GM19239 (cell line): Measurements from ENCODE around the gene BICC1.

Source experiments
- DNase-seq: peaks from one replicate; pipeline ENCODE4 v3.0.0; 2011; ENCODE audit warnings: low spot score; ENCODE audit not compliant: insufficient read length
- FAIRE-seq: peaks from 2 replicates; lab custom pipeline; 2011; peaks lifted over from hg19 to GRCh38; lab: Jason Lieb, UNC

Gene BICC1

DNA sequence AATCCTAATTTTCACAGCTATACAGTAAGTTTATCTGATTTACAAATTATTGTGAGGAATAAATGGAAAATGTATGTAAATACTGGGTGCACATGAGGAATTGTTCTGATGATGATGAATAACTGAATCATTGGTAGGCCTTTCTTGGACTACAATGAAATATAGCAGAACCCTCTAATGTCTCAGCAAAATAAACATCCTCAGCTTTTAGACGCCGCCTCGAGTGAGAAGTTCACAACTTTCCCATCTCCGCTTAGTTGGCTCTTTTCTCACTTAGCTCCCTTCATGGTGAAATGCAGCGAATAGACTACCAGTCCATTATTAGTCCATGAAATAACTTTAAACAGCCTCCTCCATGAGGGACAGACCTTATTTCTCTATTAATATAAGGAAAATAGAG is 182.3 kb downstream of the BICC1 start:
- no peak for FAIRE-seq

DNA sequence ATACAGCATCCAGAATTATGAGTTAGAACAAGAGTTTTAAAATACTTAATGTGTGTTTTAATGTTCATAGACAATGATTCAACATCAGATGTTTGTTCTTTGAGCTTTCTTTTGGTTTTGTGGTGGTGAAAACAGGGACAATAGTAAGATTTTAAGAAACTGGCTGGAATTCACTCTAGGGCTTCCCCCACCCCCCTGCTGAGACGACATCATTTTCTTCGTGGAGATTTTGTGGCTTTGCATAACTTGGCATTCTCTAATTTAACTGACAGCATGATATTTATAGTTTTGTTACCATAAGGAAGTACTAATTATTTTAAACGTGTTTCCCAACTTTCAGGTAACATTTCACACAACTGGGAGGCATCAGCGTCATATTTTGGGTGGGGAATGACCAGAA is 184.1 kb downstream of the BICC1 start:
- DNase-seq (no peak), FAIRE-seq (no peak)

More for the DNA sequence above, 182.3 kb downstream of the BICC1 start:
- no peak for DNase-seq

DNA sequence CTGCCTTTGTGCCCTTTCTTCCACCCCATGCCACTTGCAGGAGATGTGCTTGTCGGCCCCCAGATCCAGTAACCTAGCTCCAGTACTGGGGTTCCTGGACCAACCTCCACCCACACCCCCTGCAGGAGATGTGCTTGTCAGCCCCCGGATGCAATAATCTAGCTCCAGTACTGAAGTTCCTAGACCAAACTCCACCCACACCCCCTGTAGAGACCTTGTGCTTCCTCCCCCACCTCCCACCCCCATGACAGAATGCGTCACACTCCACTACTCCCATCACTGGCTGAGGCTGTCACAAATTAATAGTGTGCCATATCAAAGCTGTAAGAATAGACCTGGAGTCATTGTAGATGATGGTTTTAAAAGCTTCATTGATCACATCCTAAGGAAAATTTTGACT is 185.0 kb downstream of the BICC1 start:
- DNase-seq (no peak), FAIRE-seq (no peak)

DNA sequence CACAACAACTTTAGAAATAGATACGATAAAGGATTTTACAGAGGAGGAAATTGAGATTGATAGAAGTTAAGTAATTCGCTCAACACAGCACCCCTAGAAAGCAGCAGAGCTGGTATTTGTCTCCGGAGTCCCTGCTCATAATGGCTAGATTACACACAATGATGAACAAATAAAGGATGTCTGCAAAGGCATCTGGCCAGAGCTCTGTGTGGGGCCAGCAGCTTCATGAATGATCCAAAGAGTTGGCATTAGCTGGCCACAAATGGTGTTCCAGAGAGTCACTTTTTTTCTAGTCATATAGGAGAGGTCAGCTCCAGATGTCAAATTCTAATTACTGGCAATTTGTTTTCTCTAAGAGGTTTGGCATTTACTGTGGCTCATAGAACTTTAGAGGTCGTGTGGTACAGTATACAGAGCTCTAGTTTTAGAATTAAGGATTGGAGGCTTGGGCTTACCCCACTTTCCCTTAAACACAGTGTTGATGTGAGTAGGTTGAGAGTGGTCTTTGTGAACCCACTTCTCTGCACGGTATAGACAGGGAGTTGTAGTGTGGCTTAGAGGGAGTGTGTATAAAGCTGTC is 186.2 kb downstream of the BICC1 start:
- DNase-seq (no peak), FAIRE-seq (no peak)

DNA sequence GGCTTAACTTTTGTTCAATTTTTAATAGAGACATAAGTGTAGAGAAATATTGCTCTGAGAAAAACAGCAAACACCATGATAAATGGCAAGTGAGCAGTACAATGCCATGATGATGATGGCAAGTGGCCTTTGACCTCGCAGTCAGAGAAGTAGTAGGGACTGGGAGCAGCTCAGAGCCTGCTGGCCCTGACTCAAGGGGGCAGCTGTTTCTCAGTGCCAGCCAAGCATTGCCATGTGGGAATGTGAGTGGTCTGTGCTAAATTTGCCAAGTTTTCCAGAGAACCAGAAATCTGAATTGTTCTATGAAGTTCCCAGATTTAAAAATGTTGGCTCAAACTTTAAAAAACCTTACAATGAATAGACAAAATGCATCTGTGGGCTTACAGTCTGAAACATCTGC is 187.9 kb downstream of the BICC1 start:
- DNase-seq (no peak), FAIRE-seq (no peak)

- FAIRE-seq (no peak), DNase-seq (no peak)
Measured at GRCh38 chr10:58701405-58702135, 188.9 kb downstream of the BICC1 start.

DNA sequence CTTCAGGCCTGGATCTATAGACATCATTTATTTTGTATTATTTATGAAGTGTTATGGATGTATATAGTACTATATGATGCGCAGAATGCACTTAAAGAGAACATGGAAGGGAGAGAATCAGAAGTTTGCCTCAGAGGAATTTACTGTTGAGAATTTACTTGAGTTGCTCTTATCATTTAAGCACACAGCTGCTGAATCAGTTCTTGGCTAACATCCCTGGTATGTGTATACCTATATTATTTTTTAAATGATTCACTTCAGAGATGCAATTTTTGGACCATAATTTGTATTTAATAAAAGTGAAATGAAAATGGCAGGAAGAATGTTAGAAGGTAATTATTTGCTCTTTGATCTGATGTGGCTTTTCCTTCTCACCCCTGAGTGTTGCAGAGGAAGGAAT is 191.6 kb downstream of the BICC1 start:
- FAIRE-seq (no peak), DNase-seq (no peak)

DNA sequence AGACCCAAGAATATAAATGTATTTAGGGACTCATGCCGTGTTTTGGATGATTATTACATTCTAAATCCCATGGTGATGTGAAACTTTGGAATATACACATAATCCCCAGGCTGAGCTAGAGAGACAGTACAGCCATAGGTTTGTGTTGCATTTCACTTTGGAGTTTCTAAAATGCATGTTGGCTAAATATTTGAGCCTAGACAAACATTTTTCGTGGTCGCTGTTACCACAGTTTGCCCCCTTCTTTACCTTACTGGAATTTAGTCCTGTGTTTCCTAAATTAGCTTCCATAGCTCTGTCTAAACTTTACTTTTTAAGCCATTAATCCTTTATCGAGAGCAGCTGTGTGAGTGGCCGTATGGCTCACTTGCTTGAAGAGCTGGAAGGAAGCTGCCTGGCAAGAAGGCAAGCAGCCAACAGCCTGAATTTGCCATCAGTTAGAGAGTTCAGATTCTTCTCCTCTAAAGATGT is 192.0 kb downstream of the BICC1 start:
- no peak for FAIRE-seq

GRCh38 chr10:58706836-58707235 is 194.2 kb downstream of the BICC1 start:
- no peak for DNase-seq
- no peak for FAIRE-seq

More for the DNA sequence above, 192.0 kb downstream of the BICC1 start:
- no peak for DNase-seq

- no peak for DNase-seq
- no peak for FAIRE-seq
Measured at GRCh38 chr10:58712141-58712540, 199.5 kb downstream of the BICC1 start.

DNA sequence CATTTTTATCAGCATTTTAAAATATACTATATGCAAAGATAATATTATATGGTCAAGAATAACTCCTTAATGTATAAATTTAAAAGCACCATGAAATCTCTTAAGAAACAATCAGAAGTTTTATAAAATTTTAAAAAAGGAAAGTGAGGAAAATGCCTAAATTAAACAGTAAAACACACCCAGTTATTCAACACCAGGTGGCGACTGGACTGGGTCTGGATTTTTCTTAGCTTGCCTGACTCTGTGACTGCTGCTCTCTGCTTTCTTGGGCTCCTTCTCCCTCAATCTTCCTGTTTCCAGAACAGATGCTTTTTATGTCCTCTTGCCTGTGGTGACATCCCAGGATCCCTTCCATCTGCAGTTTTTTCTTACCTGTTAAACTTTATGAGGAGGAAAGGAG is 200.3 kb downstream of the BICC1 start:
- no peak for DNase-seq
- FAIRE-seq: no peak

DNA sequence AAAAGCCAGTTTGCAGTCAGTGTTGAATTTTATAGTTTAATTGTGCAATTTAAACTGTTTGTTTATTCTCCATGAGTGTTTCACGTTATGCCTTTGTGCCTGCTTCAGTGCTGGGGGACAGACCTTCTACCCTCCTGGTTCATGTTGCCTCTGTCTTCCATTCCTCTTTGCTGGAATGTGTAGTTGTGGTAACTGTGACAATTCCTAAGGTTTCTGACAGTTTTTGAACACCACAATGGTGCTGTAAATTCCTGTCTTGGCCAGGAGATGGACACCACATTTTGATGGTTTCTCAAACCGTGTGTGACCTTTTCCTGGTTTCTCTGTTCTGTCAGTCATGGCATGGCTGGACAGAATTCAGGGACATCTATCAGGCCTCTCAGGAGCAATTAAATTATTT is 201.7 kb downstream of the BICC1 start:
- DNase-seq: no peak
- FAIRE-seq: no peak

DNA sequence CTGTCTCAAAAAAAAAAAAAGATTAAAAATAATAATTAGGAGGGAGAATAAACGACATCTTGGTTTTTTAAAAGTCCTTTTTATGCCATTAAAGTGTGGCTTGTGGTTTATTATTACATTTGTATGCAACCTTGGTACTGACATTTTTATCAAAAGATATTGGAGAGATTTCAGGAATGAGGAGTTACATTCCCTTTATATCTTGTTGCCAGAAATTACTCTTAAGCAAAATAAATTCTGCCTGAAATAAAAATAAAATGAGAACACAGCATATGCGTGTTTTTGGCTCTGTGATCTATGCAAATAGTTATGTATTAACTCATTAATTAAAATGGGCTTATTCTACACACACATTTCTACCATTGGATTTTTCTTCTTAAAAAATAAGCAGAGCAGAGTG is 202.4 kb downstream of the BICC1 start:
- DNase-seq (no peak), FAIRE-seq (no peak)

GRCh38 chr10:58718596-58718995 is 205.9 kb downstream of the BICC1 start:
- no peak for DNase-seq
- FAIRE-seq: no peak

- no peak for DNase-seq
- FAIRE-seq: no peak
Measured at GRCh38 chr10:58721601-58722281, 209.1 kb downstream of the BICC1 start.

DNA sequence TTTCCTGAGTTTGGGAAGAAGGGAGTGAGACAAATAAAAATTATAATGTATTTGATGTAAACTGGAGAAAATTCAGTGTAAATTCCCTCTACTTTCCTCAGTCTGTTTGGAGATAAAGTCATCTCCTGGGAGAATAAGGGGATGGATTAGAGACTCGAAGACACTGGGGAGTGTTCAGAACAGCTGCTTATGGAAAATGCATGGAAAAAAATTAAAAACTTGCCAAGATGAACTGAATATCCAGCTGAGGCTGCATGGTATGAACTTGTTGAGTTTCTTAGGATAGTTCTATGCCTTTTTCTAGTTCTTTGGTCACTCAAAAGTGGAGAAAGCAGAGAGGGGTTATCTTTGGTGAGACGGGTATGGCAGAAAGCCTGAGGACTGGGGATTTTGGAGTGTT is 210.5 kb downstream of the BICC1 start:
- no peak for FAIRE-seq
- no peak for DNase-seq

- no peak for DNase-seq
- FAIRE-seq: no peak
Measured at GRCh38 chr10:58723966-58724365, 211.3 kb downstream of the BICC1 start.

- no peak for FAIRE-seq
Measured at GRCh38 chr10:58724781-58725180, 212.1 kb downstream of the BICC1 start.

DNA sequence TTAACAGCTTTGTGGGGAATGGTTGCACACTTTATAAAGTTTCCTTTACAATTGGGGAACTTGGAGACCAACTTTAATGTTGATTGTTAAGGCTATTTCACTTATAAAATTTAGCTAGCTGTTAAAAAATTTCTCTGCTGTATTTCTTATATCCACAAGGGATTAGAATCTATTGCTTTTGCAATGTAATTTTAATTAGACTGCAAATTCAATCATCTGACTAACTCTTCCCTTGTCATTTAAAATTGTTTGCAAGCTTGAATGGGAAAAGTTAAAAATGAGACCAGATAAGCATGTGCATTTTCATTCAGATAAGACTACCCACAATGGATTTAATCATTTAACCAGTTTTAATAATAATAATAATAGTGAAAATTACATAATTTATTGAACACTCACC is 213.2 kb downstream of the BICC1 start:
- FAIRE-seq: no peak
- DNase-seq: no peak

More at GRCh38 chr10:58724781-58725180, 212.1 kb downstream of the BICC1 start:
- no peak for DNase-seq

GRCh38 chr10:58727633-58728032 is 215.0 kb downstream of the BICC1 start:
- DNase-seq: no peak
- no peak for FAIRE-seq

DNA sequence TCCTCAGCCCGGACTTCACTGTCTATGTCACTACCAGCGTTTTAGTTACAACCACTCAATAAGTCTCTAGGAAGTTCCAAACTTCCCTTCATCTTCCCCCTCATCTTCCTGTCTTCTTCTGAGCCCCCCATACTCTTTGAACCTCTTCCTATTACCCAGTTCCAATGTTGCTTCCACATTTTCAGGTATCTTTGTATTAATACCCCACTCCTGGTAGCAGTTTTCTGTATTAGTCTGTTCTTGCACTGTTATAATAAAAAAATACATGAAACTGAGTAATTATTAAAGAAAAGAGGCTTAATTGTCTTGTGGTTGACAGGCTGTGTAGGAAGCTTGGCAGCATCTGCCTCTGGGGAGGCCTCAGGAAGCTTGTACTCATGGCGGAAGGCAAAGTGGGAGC is 218.6 kb downstream of the BICC1 start:
- DNase-seq: no peak
- no peak for FAIRE-seq
